22Rv1 (cell line): ENCODE results near the gene LRRFIP1.

Experiments used
- H3K27ac ChIP-seq: fragments of 450-650 bp; 2 replicates; pipeline ENCODE4 v1.5.1; 2017
- ZFX ChIP-seq: fragments of 450-650 bp; IDR thresholded peaks from 2 replicates; pipeline ENCODE4 v1.6.1; 2017; ENCODE audit warnings: antibody characterized with exemption, borderline replicate concordance
- TF ChIP-seq, protein P1 (sequence below): fragments of 450-650 bp; IDR thresholded peaks from 2 replicates; pipeline ENCODE4 v1.5.1; 2017; ENCODE audit warnings: mild to moderate bottlenecking

The LRRFIP1 gene

DNA sequence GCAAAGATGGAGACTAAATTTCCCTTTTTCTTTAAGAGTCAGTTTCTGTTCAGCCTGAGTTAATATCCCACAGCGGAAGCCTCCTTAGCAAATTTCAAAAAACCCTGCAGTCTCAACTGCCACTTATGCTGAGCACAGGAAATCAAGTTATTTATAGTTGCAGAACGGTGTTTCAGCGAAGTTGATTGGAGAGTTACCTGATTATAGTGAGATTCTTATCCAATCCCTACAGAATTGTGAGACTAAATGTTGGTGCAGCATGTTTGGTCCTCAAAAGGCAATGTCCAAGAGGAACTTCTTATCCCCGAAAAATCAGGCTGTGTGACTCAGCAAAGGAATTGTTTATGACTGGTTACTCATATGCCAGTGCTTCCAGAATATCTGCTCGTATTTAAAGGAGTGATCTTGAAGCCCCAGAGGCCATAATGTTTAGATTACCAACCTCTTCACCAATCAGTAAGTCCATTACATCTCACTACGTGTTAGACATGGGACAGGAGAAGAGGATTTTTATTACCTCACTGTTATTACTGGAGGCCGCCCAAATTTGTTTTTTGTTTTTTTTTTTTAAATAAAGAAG is 67.9 kb downstream of the LRRFIP1 start:
- TF ChIP-seq ZFX: no peak
- TF ChIP-seq, protein P1, sequence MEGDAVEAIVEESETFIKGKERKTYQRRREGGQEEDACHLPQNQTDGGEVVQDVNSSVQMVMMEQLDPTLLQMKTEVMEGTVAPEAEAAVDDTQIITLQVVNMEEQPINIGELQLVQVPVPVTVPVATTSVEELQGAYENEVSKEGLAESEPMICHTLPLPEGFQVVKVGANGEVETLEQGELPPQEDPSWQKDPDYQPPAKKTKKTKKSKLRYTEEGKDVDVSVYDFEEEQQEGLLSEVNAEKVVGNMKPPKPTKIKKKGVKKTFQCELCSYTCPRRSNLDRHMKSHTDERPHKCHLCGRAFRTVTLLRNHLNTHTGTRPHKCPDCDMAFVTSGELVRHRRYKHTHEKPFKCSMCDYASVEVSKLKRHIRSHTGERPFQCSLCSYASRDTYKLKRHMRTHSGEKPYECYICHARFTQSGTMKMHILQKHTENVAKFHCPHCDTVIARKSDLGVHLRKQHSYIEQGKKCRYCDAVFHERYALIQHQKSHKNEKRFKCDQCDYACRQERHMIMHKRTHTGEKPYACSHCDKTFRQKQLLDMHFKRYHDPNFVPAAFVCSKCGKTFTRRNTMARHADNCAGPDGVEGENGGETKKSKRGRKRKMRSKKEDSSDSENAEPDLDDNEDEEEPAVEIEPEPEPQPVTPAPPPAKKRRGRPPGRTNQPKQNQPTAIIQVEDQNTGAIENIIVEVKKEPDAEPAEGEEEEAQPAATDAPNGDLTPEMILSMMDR: no peak
- H3K27ac ChIP-seq: no peak overlapping the region

DNA sequence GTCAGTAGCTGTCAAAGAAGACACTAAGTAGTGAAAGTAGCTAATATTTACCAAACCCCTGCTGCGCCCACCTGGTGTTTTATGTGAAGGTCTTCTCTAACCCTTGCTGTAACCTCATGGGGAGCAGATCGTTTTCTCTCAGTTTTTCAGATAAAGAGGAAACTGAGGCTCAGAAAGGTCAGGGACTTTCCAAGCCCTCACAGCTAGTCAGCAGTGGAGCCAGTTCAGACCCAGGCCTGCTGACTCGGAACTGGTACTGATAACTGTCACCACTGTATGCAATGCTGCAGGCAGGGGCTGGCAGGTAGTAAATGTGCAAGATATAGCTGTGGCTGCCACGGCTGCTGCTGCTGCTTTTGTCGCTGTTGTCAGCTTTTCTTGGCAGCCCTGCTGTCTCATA is 69.1 kb downstream of the LRRFIP1 start:
- TF ChIP-seq ZFX: no peak
- TF ChIP-seq, protein P1: no peak
- no peak overlapping the region for H3K27ac ChIP-seq

DNA sequence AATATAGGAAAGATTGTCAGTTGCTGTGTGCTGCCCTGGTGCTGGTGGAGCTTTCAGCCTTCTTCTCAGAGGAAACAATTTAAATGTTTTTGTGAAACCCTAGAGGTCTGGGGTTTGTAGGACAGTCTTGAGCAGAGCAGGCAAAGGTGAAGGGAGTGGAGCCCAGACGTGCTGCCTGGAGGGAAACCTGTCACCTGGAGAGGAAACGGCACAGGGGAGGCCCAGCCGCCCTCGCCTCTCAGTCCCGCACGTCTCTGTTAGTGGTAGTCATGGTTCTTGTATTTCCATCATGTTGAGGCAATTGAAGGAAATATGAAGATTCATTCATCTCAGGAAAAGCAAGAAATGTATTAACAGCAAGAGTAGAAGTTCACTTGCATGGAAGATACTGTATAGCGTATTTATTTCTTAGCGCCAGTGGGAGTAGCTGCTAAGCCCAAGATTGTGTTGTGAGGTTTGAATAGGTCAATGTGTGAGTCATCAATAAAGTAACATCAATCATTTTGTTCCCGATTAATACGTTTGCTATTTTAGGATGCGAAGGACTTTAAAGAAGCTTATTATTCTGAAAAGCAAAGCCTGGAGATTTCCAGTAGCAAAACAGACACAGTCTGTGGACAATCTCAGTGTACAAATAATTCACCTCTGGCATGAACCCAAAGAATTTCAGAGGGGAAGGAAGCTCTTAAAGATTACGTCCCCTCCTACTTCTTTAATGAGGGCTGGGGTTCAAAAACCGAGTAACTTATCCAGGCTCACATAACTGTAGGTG is 70.4 kb downstream of the LRRFIP1 start:
- TF ChIP-seq, protein P1: no peak
- TF ChIP-seq ZFX: no peak
- no peak overlapping the region for H3K27ac ChIP-seq

DNA sequence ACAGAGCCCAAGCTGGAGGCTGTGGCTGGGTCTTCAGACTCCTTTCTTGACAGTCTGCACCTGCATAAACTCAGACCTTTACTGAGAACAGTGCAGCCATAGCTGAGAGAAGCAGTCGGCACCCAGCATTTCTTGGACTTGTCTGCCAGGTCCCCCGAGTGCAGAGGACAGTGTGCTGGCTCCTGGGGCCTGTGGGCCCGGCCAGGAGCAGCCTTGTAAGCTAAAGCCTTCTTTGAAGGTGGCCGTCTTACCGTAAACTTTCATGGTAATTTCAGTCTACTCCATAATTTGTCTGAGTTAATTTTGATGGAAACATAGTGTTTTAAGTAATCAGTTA is 70.9 kb downstream of the LRRFIP1 start:
- TF ChIP-seq, protein P1: no peak
- no peak for TF ChIP-seq ZFX
- no peak overlapping the region for H3K27ac ChIP-seq

DNA sequence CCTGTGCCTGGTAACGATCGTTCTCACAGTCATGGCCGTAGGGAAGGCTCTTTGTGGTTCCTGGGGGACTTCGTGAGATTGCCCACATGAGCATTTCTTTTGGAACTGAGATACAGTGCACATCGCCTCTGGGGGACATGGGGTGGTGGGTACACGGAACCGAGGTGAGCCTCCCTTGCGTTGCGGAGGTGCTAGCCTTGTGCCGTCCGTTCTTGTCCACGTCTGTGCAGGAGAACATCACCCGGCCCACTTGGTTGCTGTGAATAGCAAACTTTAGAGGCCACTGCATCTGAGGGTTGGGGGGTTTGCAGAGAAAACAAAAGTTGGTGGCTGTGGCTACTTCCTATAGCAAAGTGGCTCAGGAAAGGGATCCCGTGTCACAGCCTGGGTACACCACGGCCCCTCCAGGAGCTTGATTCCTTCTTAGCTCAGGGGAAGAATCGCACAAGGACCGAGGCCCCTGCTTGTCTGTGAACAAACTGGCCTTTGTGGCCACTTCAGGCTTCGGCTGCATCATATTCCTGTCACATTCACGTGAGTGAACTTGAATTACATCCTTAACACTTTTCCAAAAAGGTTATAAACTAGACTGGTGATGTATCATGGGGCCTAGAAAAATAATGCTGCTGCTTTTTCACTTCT is 72.6 kb downstream of the LRRFIP1 start:
- TF ChIP-seq ZFX: no peak
- TF ChIP-seq, protein P1: no peak
- H3K27ac ChIP-seq: no peak overlapping the region

DNA sequence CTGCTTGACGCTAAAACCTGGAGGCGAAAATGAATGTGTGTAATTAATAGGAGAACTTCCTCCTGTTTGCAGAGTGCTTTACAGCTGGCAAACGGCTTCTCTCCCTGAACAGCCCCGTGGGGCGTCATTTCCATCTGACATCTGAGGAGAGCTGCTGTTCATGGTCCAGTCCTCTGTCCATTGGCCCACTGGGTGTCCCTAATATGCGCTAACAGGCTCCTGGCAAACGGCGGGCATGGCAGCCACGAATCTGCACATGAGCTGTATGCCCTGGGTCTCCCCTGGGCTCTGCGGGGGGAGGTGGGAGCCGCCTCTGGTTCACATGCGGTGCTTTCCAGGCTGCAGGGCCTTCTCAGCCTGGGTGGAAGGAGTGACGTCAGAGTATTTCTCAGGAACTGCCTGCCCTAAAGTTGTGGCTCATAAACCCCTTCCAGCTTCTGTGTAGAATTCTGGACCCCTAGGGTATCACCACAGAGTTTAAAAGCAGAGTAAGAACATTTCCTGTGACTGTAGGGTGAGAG is 73.2 kb downstream of the LRRFIP1 start:
- no peak for TF ChIP-seq ZFX
- TF ChIP-seq, protein P1: no peak
- H3K27ac ChIP-seq: no peak overlapping the region
